PC-3 (cell line): Measurements from ENCODE around the gene TNFRSF19. TPM values are rescaled to one million over a fixed set of nuclear protein-coding genes. Genes with fewer than 3 reads are reported as not detected.

Experiments
- ATAC-seq: fragments of 200-7000 bp; cut with Tn5 transposase; 2 replicates; pipeline ENCODE4 v1.9.1; 2020; ENCODE audit warnings: mild to moderate bottlenecking, moderate library complexity
- BruUV-seq: library from RNA; stranded (reverse); fragments of 400-500 nt; replicated peaks from 2 replicates; lab custom pipeline; 2021; lab: Mats Ljungman, UMichigan
- CTCF ChIA-PET: fragments of 300-600 bp; sonication (Branson Sonifier 250); formaldehyde crosslinking; loops from one replicate; lab custom pipeline; 2022; ENCODE audit warnings: antibody characterized with exemption; lab: Charles Lee
- POLR2A ChIA-PET: fragments of 300-600 bp; sonication (Branson Sonifier 250); formaldehyde crosslinking; loops from one replicate; lab custom pipeline; 2022; ENCODE audit warnings: antibody characterized with exemption; ENCODE audit not compliant: unreplicated experiment; lab: Charles Lee
- DNase-seq: peaks from one replicate; pipeline ENCODE4 v3.0.0-alpha.2; 2015
- H2AFZ ChIP-seq: fragments of 300-600 bp; sonication (generic); 2 replicates; pipeline ENCODE4 v1.6.0; 2016; ENCODE audit warnings: antibody characterized with exemption, low read length
- H3F3A ChIP-seq: fragments of 300-600 bp; sonication (generic); one replicate; pipeline ENCODE4 v1.6.0; 2017; ENCODE audit warnings: antibody characterized with exemption, low read length, control low read depth, mild to moderate bottlenecking; ENCODE audit not compliant: unreplicated experiment
- H3K27ac ChIP-seq: fragments of 300-600 bp; sonication (generic); 2 replicates; pipeline ENCODE4 v1.5.1; 2016; ENCODE audit warnings: mild to moderate bottlenecking, low read length
- H3K27me3 ChIP-seq: fragments of 300-600 bp; sonication (generic); 2 replicates; pipeline ENCODE4 v1.6.1; 2016; ENCODE audit warnings: low read length, mixed read lengths
- H3K36me3 ChIP-seq: fragments of 300-600 bp; sonication (generic); 2 replicates; pipeline ENCODE4 v1.6.1; 2016; ENCODE audit warnings: low read depth, mixed run types, low read length, mixed read lengths
- H3K4me1 ChIP-seq: fragments of 300-600 bp; sonication (generic); 2 replicates; pipeline ENCODE4 v1.5.1; 2016; ENCODE audit warnings: low read length; ENCODE audit not compliant: insufficient read depth
- H3K4me2 ChIP-seq: fragments of 300-600 bp; sonication (generic); 2 replicates; pipeline ENCODE4 v1.6.0; 2016; ENCODE audit warnings: low read length
- H3K4me3 ChIP-seq: fragments of 300-600 bp; sonication (generic); 2 replicates; pipeline ENCODE4 v1.5.1; 2016; ENCODE audit warnings: mild to moderate bottlenecking, low read length, mixed read lengths
- H3K79me2 ChIP-seq: fragments of 300-600 bp; sonication (generic); 2 replicates; pipeline ENCODE4 v1.6.1; 2017; ENCODE audit warnings: low read length, mixed read lengths
- H3K9ac ChIP-seq: fragments of 300-600 bp; sonication (generic); 2 replicates; pipeline ENCODE4 v1.6.0; 2016; ENCODE audit warnings: mild to moderate bottlenecking, low read length
- H3K9me2 ChIP-seq: fragments of 300-600 bp; sonication (generic); replicated peaks from 2 replicates; pipeline ENCODE4 v1.6.1; 2016; ENCODE audit warnings: mixed run types, low read length, mixed read lengths
- H3K9me3 ChIP-seq: fragments of 300-600 bp; sonication (generic); 2 replicates; pipeline ENCODE4 v1.6.1; 2016; ENCODE audit warnings: low read length, mixed read lengths
- H4K20me1 ChIP-seq: fragments of 300-600 bp; sonication (generic); 2 replicates; pipeline ENCODE4 v1.6.1; 2016; ENCODE audit warnings: low read length, mixed read lengths
- EZH2 ChIP-seq: fragments of 300-600 bp; sonication (generic); IDR thresholded peaks from one replicate; pipeline ENCODE4 v1.6.1; 2017; ENCODE audit warnings: antibody characterized with exemption, mild to moderate bottlenecking, low read length; ENCODE audit not compliant: unreplicated experiment
- EZH2phosphoT487 ChIP-seq: fragments of 300-600 bp; sonication (generic); IDR thresholded peaks from 2 replicates; pipeline ENCODE4 v1.6.1; 2018; ENCODE audit warnings: mild to moderate bottlenecking, antibody characterized with exemption, low read length, borderline replicate concordance
- intact Hi-C: fragments of 100-400 bp; cut with micrococcal nuclease; formaldehyde crosslinking; loops from 2 replicates; pipeline ENCODE4 v1.9.0; 2023
- total RNA-seq: library from RNA; depleted of rRNA; stranded (reverse); fragments of >200 nt; gene quantifications from 2 replicates; pipeline ENCODE4 v1.2.3, GENCODE V29; 2014
- TF ChIP-seq, protein P1 (sequence below): fragments of 300-600 bp; sonication (generic); conservative IDR thresholded peaks from 2 replicates; pipeline ENCODE4 v1.5.1; 2017; ENCODE audit warnings: antibody characterized with exemption, low read depth, mild to moderate bottlenecking, low read length

Gene TNFRSF19
- total RNA-seq, 1 experiment from 2014 or later, result 6.1 TPM

DNA sequence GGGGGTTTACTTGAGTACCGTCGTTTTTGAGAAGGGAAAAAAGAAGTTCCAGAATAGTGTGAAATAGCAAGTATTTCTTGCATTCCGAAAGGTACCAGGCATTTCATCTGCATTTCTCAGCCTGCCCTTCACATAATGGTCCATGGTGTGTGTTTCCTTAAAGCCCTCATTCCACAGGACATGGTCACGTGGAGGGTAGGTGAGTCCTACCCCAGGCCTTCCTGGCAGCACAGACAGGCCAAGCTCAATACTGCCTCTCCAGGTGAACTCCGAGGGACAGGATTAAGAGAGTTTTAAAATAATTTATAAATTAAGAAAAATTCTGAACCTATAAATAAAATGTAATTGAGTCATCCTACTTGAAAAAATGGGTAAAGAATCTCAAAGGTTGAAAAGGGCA, 64.7 kb downstream of the TNFRSF19 start:
- no peak overlapping the region for H3K4me3 ChIP-seq
- no peaks in the 10 kb centered on the region for H3K36me3 ChIP-seq
- H3K79me2 ChIP-seq, result no peaks in the 10 kb centered on the region
- H3K9me3 ChIP-seq, result no peaks in the 10 kb centered on the region
- ATAC-seq (no peak), DNase-seq (no peak)
- no peak for TF ChIP-seq EZH2phosphoT487
- TF ChIP-seq, protein P1, sequence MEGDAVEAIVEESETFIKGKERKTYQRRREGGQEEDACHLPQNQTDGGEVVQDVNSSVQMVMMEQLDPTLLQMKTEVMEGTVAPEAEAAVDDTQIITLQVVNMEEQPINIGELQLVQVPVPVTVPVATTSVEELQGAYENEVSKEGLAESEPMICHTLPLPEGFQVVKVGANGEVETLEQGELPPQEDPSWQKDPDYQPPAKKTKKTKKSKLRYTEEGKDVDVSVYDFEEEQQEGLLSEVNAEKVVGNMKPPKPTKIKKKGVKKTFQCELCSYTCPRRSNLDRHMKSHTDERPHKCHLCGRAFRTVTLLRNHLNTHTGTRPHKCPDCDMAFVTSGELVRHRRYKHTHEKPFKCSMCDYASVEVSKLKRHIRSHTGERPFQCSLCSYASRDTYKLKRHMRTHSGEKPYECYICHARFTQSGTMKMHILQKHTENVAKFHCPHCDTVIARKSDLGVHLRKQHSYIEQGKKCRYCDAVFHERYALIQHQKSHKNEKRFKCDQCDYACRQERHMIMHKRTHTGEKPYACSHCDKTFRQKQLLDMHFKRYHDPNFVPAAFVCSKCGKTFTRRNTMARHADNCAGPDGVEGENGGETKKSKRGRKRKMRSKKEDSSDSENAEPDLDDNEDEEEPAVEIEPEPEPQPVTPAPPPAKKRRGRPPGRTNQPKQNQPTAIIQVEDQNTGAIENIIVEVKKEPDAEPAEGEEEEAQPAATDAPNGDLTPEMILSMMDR, result peak; percentile 25; the same call in 1 of the 2 replicates
- no peak for TF ChIP-seq EZH2
- POLR2A ChIA-PET, result no interaction called here
- BruUV-seq, result no TSS peak
- H3K27ac ChIP-seq, result no peak overlapping the region
- H3F3A ChIP-seq, result no peaks in the 10 kb centered on the region
- CTCF ChIA-PET, result no interaction called here
- intact Hi-C loops, result no loop called here
- no peak overlapping the region for H3K9ac ChIP-seq
- no peaks in the 10 kb centered on the region for H3K9me2 ChIP-seq
- H2AFZ ChIP-seq, result no peak overlapping the region
- no peaks in the 10 kb centered on the region for H3K27me3 ChIP-seq
- no peaks in the 10 kb centered on the region for H3K4me1 ChIP-seq
- no peaks in the 10 kb centered on the region for H4K20me1 ChIP-seq
- no peak overlapping the region for H3K4me2 ChIP-seq

GRCh38 chr13:23636360-23636759, 66.1 kb downstream of the TNFRSF19 start:
- Histone ChIP-seq H3K4me2 (no peak overlapping the region), H3K36me3 (no peaks in the 10 kb centered on the region), H3F3A (no peaks in the 10 kb centered on the region), H3K4me1 (no peaks in the 10 kb centered on the region), H3K9ac (no peak overlapping the region), H3K27ac (no peak overlapping the region), H3K27me3 (no peaks in the 10 kb centered on the region), H2AFZ (no peak overlapping the region), H3K79me2 (no peaks in the 10 kb centered on the region), H3K9me3 (no peaks in the 10 kb centered on the region), H4K20me1 (no peaks in the 10 kb centered on the region), H3K9me2 (no peaks in the 10 kb centered on the region), H3K4me3 (no peak overlapping the region)
- ATAC-seq (no peak), DNase-seq (no peak)
- ChIA-PET POLR2A (no interaction called here), CTCF (no interaction called here)
- no TSS peak for BruUV-seq
- TF ChIP-seq, protein P1, result no peak
- intact Hi-C loops, result no loop called here

GRCh38 chr13:23637829-23638228, 67.6 kb downstream of the TNFRSF19 start:
- intact Hi-C loops, result no loop called here
- no peak overlapping the region for H3K4me3 ChIP-seq
- ChIA-PET POLR2A (no interaction called here), CTCF (no interaction called here)
- no peaks in the 10 kb centered on the region for H3K79me2 ChIP-seq
- no peaks in the 10 kb centered on the region for H3K27me3 ChIP-seq
- H4K20me1 ChIP-seq, result no peaks in the 10 kb centered on the region
- no peak overlapping the region for H3K4me2 ChIP-seq
- no peaks in the 10 kb centered on the region for H3K9me3 ChIP-seq
- H3K27ac ChIP-seq, result no peak overlapping the region
- ATAC-seq (no peak), DNase-seq (no peak)
- no peak overlapping the region for H3K9ac ChIP-seq
- TF ChIP-seq EZH2phosphoT487 (no peak), EZH2 (no peak)
- TF ChIP-seq, protein P1, result no peak
- H3F3A ChIP-seq, result no peaks in the 10 kb centered on the region
- no peaks in the 10 kb centered on the region for H3K4me1 ChIP-seq
- H3K9me2 ChIP-seq, result no peaks in the 10 kb centered on the region
- no peaks in the 10 kb centered on the region for H3K36me3 ChIP-seq
- BruUV-seq, result no TSS peak
- H2AFZ ChIP-seq, result no peak overlapping the region
